Germinal center (tissue), 1 donor: ENCODE results near the gene HIPK1.

Experiments used
- DNase-seq: peaks from one replicate; pipeline ENCODE4 v3.0.0; 2012; ENCODE audit warnings: mixed read lengths, low spot score

Gene HIPK1

DNA sequence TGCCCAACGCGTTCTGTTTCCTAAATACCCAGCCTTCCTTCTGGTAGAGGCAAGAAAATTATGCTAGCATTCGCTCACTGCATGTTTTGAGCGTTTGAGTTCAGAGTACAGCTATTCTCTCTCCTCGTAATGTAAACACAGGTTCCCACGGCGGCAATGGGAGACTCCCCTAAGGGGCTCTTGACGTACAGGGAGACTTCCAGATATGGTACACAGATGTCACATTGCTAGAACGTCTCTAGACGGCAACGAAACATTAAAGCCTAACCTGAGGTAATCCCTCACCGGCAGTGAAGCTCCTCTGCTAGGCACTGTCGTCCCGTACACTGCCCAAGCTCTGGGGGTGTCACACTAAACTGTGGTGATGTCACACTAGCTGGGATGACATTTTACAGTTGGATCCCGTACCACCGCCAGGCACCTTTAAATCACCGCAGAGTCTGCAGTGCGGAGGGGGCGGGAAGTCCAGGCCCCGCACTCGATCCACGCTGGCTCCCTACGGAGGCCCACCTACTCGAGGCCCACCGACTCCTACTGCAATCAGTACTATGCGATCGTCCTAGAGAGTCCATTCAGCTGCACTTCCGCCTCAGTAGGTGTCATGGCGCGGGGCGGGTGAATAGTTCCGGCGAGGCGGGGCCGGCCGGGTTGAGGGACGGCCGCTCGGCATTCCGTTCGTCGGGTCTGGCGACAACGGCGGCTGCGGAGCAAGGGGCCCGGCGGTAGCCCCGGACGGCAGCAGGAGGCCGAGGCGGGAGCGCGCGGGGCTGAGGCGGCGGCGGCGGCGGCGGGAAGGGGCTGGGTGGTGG, at the start of gene HIPK1:
HIPK1 (plus strand) TSS at position 384 of the 809 bp plus-strand sequence.
- DNase-seq = peak; percentile 92

GRCh38 chr1:113879739-113880038, 49.4 kb upstream of the HIPK1 start:
- DNase-seq = no peak

- no peak for DNase-seq
These were observed 47.5 kb upstream of the HIPK1 start for GRCh38 chr1:113881661-113882060.

DNA sequence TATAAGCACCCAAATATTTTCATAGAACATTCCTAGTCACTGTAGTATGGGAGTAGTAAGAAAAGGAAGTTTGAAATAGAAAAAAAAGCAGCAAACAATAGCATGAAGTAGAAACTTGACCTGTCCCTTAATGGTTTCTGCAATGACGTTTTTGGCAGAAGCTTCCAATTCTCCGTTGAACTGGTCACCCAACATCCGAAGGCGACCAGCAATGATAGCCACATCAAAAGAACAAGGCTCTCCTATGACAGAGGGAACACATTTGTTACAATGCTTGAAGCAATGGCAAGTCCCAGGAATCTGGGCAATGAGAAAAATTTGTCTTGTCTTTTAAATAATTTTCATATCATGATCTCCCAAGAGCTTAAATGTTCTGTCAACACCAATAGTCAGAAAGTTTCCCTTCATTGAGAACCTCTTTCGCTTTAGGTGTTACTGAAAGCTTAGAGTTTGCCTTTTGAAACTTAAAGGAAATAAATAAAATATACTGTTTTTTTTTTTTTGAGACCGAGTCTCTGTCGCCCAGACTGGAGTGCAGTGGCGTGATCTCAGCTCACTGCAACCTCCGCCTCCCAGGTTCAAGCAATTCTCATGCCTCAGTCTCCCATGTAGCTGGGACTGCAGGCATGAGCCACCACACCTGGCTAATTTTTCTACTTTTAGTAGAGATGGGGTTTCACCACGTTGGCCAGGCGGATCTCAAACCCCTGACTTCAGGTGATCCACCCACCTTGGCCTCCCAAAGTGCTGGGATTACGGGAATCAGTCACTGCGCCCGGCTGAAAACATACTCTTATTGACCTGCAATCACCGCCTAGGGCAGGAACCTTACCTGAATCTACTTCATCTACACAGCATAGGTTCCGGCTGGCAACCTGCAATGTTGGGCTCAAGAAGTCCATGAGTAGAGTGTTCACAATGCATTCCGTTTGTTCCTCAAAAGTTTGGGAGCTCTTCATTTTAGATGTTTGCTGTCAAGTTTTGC, 42.4 kb upstream of the HIPK1 start:
- DNase-seq = no peak

GRCh38 chr1:113887402-113888175, 41.5 kb upstream of the HIPK1 start, which contains the start of gene BCL2L15:
Gene BCL2L15, minus strand, starts transcription at chr1:113887581. Its CDS starts 206 bp downstream, at chr1:113887375.
- DNase-seq = no peak

DNA sequence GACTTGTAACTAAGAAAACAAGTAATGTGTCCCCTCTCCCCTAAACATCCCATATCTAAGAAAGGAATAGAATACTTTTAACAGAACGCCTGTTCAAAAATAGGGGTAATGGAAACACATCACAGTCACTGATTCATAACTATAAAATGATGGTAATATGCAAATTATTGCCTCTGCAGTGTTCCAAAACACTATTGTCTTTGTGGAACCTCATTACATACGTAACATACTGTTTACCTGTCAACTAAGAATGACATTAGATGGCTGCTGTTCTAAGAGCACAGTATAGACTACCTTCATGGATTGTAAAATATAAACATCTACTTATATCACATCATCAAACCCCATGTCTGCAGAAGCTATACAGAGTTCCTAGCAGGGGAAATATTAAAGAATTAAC, 38.3 kb upstream of the HIPK1 start:
- DNase-seq = no peak

- DNase-seq = no peak
These were observed 37.4 kb upstream of the HIPK1 start for GRCh38 chr1:113891631-113892220.

GRCh38 chr1:113893267-113893666, 35.9 kb upstream of the HIPK1 start:
- DNase-seq = no peak

GRCh38 chr1:113895098-113895497, 34.0 kb upstream of the HIPK1 start:
- DNase-seq = no peak

DNA sequence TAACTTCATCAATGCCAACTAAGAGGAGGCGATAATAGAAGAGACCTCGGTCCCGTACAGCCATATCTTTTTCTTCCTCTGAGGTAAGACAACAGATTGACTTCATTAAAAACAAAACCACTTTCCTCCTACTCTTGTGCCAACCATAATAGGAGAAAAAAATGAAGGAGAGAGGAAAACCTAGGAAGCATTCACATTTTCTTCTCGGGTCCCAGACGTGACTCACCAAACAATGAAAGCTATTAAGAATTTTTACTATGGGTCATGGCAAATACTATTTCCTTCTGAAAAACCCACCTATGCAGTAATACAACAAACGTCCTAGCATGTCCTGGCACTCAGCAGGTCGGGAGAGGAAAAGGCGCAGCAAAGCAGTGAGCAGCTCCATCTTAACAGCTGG, 33.2 kb upstream of the HIPK1 start:
- no peak for DNase-seq

- no peak for DNase-seq
These were observed 30.8 kb upstream of the HIPK1 start for GRCh38 chr1:113898241-113898814.

DNA sequence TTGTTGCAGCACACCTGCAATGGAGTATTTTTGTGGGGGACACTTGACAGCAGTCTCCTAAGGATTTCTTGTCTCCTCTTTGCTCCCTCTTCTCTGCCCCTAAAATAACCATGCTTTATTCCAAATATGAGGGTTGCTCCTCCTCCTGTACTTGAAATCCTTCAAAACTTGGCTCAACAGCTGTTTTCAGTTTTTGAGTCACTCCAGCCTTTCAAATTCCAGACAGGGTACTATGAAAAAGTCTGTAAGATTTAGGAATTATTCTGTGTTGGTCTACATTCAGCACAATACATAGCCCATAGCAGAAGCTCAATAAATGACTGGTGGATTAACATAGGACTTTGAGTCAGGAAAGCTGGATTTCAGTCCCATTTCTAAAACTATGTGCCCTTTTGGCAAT, 30.0 kb upstream of the HIPK1 start:
- DNase-seq = no peak

GRCh38 chr1:113901191-113901590, 27.9 kb upstream of the HIPK1 start:
- no peak for DNase-seq

GRCh38 chr1:113903501-113904292, 25.4 kb upstream of the HIPK1 start:
- peak; percentile 17 for DNase-seq

DNA sequence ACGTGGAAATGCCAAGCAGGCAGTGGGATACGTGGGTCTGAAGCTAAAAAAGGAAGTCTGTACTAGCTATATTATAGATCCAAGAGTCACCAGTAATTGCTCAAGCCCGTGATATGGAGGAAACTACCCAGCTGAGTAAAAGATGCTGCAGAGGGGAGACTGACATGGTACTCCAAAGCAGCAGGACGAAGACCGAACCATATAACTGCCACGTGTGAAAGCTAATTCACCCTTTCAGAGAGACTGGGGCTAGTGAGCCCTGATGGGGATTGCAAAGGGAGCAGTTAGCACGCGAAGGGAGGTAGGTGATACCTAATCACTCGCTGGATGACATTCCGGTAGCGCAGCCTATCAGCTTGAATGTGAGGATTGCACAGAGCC, 24.8 kb upstream of the HIPK1 start:
- DNase-seq = peak; percentile 46

DNA sequence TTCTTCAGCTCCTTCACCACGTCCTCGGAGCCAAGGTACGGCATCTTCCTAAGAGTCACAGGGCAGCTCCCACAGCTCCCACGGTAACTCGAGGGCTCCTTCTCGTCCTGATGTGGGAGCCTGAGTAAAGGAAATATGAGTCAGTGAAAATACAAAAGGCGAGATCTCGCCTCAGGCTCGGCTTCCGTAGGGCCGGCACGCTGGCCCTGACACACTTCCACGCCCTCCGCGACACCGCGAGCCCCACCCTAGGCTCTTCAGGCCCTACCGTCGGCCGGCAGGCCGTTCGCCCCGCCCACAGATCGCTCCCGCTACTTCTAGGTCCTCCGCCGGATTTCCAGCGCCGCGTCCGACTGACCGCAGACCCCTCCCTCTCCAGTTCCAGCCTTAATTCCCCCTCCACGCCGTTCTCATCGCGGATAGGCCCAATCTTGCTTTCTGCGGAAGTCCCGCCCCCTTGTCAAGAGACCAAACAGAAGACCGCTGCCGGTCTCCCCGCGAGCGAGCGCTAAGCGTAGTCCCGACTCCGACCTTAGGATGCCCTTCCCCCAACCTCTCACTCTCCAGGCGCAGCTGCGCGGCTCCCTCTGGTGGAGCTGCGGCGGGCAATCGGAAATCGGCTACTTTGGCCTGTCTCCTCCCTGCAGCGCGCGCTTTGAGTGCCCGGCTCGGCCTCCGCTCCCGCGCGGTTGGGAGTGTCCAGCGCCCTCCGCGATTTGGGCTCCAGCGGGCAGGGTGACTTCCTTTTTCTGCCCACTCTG, 24.3 kb upstream of the HIPK1 start, which contains the start of the genes AP4B1 and DCLRE1B:
AP4B1 (minus strand) TSS at position 126 of the 761 bp plus-strand sequence; CDS start at position 44, 82 bp downstream.
DCLRE1B (plus strand) TSS at position 653 of the 761 bp plus-strand sequence. CDS start 261 bp downstream, outside the sequence.
- DNase-seq = peak; percentile 97

DNA sequence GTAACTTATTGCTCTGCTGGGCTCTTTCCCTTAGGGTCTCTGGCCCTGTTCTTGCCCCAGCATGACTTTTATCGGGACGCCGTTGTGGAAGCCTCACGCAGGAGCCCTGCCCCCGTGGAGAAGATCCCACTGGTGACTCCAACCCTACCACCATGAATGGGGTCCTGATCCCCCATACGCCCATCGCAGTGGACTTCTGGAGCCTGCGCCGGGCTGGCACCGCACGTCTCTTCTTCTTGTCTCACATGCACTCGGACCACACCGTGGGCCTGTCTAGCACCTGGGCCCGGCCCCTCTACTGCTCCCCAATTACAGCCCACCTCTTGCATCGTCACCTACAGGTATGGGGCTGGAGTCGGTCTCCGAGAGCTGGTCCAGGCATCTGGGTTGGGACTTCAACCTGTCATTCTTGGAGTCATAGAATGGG, 23.7 kb upstream of the HIPK1 start:
- peak; percentile 45 for DNase-seq

DNA sequence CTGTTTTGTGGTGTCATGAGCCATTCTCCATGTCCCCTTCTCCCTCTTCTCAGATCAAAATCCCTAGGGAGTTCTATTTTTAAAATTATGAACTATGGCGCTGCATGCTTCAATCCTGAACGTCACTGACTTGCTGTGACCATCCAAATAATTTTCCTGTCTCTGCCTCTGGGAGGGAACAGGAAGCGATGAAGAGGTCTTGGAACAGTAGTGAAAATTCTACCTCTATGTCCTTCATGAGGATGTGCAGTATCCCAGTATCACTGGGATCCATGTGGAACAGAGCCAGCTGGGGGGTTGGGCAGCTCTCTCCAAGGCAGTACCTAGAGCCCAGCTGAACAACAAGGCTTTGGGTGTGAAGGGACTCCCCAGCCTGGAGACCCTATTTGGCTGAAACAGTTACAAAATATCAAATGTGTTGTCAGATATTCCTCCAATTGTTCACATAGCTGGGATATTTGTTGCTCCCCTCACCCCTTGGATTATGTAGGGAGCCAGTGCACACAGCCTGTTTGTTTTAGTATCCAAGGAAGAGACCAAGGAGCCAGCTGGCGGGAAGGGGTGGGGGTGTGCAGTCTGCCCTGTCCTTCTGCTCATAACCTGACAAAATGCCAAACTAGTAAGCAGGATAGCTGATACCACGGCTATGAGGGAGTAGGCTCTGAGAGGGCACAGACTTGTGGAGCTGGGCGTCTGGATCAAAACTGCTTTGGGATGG, 16.4 kb upstream of the HIPK1 start:
- DNase-seq = no peak

DNA sequence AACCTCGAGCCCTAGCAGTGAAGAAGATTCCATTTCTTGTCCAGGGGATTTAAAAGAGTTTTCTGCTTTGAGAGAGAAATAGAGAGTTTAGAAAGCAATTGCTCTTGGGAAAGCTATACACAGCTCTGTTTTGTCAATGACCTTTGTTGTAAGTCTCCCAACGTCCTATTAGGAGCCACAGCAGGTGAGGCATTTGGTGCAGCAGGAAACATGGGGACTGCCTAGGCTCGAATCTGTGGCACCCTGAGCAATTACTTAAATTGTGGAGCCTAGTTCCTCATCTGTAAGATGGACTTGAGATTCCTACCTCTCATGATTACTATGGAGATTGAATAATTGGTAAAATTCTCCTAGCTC, 15.8 kb upstream of the HIPK1 start:
- no peak for DNase-seq
